ENCODE measurements around the gene INVS.
A peak's percentile ranks its signal among the peaks of the same experiment; 100 is the strongest.
"Not testable (repeated sequence)": the region's sequence is repeated elsewhere in the genome, so short reads cannot be mapped to it uniquely, and the experiment has no call there.

Gene INVS

GRCh38 chr9:100084734-100085133, 14.3 kb upstream of the INVS start:
- DNase-seq: peak; percentile 47

- DNase-seq: no peak
Observed at GRCh38 chr9:100086097-100086635, 12.9 kb upstream of the INVS start.

- peak; percentile 56 for DNase-seq
Observed at GRCh38 chr9:100087218-100087617, 11.8 kb upstream of the INVS start.

GRCh38 chr9:100088202-100088601, 10.8 kb upstream of the INVS start:
- DNase-seq: no peak

GRCh38 chr9:100090880-100091279, 8.2 kb upstream of the INVS start:
- DNase-seq: no peak

GRCh38 chr9:100091650-100092049, 7.4 kb upstream of the INVS start:
- no peak for DNase-seq

- no peak for DNase-seq
Observed at GRCh38 chr9:100092066-100092465, 7.0 kb upstream of the INVS start.

GRCh38 chr9:100094411-100094810, 4.6 kb upstream of the INVS start:
- not testable (repeated sequence) for DNase-seq

GRCh38 chr9:100096378-100096916, 2.6 kb upstream of the INVS start:
- DNase-seq: no peak

- peak; percentile 44 for DNase-seq
Observed at GRCh38 chr9:100098046-100098886, 777 bp upstream of the INVS start.

- DNase-seq: no peak
Observed at GRCh38 chr9:100099722-100100042, 639 bp downstream of the INVS start.

- DNase-seq: no peak
Observed at GRCh38 chr9:100100146-100100667, 1.2 kb downstream of the INVS start.

GRCh38 chr9:100101608-100102007, 2.6 kb downstream of the INVS start:
- no peak for DNase-seq

GRCh38 chr9:100104314-100104713, 5.3 kb downstream of the INVS start:
- DNase-seq: no peak

- DNase-seq: no peak
Observed at GRCh38 chr9:100105861-100106260, 6.8 kb downstream of the INVS start.

- DNase-seq: no peak
Observed at GRCh38 chr9:100106616-100107015, 7.6 kb downstream of the INVS start.

GRCh38 chr9:100108559-100108958, 9.5 kb downstream of the INVS start:
- DNase-seq: no peak

- DNase-seq: no peak
Observed at GRCh38 chr9:100111235-100111634, 12.2 kb downstream of the INVS start.

- DNase-seq: no peak
Observed at GRCh38 chr9:100112677-100113336, 13.8 kb downstream of the INVS start.

- no peak for DNase-seq
Observed at GRCh38 chr9:100117316-100117715, 18.3 kb downstream of the INVS start.

GRCh38 chr9:100120286-100120685, 21.2 kb downstream of the INVS start:
- DNase-seq: no peak

GRCh38 chr9:100125236-100125635, 26.2 kb downstream of the INVS start:
- no peak for DNase-seq

- DNase-seq: no peak
Observed at GRCh38 chr9:100125910-100126309, 26.9 kb downstream of the INVS start.

GRCh38 chr9:100126423-100126822, 27.4 kb downstream of the INVS start:
- no peak for DNase-seq

All from CD4-positive, alpha-beta T cell treated with Interleukin-17A for 1 hour (primary cell).